ENCODE data around the gene NAP1L5. TPM values are rescaled to one million over a fixed set of nuclear protein-coding genes. Genes with fewer than 3 reads are reported as not detected.
A peak's percentile ranks its signal among the peaks of the same experiment; 100 is the strongest.

Gene NAP1L5
- total RNA-seq, 1 experiment from 2014 or later, result not detected

GRCh38 chr4:88709989-88710388, 12.4 kb upstream of the NAP1L5 start:
- TF ChIP-seq, protein P1, sequence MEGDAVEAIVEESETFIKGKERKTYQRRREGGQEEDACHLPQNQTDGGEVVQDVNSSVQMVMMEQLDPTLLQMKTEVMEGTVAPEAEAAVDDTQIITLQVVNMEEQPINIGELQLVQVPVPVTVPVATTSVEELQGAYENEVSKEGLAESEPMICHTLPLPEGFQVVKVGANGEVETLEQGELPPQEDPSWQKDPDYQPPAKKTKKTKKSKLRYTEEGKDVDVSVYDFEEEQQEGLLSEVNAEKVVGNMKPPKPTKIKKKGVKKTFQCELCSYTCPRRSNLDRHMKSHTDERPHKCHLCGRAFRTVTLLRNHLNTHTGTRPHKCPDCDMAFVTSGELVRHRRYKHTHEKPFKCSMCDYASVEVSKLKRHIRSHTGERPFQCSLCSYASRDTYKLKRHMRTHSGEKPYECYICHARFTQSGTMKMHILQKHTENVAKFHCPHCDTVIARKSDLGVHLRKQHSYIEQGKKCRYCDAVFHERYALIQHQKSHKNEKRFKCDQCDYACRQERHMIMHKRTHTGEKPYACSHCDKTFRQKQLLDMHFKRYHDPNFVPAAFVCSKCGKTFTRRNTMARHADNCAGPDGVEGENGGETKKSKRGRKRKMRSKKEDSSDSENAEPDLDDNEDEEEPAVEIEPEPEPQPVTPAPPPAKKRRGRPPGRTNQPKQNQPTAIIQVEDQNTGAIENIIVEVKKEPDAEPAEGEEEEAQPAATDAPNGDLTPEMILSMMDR (IDR thresholded peaks at IDR 0.05; ENCODE audit: insufficient read depth in 1 of 2, low read depth in 1 of 2, low read length in 1 of 2, severe bottlenecking in 1 of 2, unreplicated experiment in 1 of 2), result no peak
- peaks cover 5% of the 10 kb centered on the region for H3K9me3 Mint-ChIP-seq (ENCODE audit: unreplicated experiment)
- Histone ChIP-seq H3K9me3 (no peaks in the 10 kb centered on the region), H3K27me3 (replicated peaks; ENCODE audit: control insufficient read depth, insufficient read depth, low read length) (no peaks in the 10 kb centered on the region), H3K4me3 (ENCODE audit: low read depth, low read length) (no peak overlapping the region), H3K4me1 (no peaks in the 10 kb centered on the region), H3K36me3 (ENCODE audit: control insufficient read depth, insufficient read depth, low read length) (no peaks in the 10 kb centered on the region)
- ChIA-PET CTCF (no interaction called here), POLR2A (no interaction called here)
- H3K4me1 Mint-ChIP-seq (ENCODE audit: low read depth, unreplicated experiment), result no peaks in the 10 kb centered on the region
- BruUV-seq (replicated peaks), result no TSS peak
- no peak for DNase-seq
- no peaks in the 10 kb centered on the region for H3K36me3 Mint-ChIP-seq (ENCODE audit: insufficient read depth, unreplicated experiment)
- no peaks in the 10 kb centered on the region for H3K27me3 Mint-ChIP-seq (ENCODE audit: insufficient read depth, unreplicated experiment)
- intact Hi-C loops (cut with micrococcal nuclease; ENCODE audit: unreplicated experiment), result no loop called here
- no peak overlapping the region for H3K27ac Mint-ChIP-seq (ENCODE audit: unreplicated experiment)
- no peak overlapping the region for H3K4me3 Mint-ChIP-seq (ENCODE audit: unreplicated experiment)

- POLR2A ChIA-PET, result no interaction called here
- BruUV-seq (replicated peaks), result no TSS peak
- no peaks in the 10 kb centered on the region for H3K36me3 Mint-ChIP-seq (ENCODE audit: insufficient read depth, unreplicated experiment)
- peak; percentile 39 to 46 for DNase-seq
- H3K27ac Mint-ChIP-seq (ENCODE audit: unreplicated experiment), result no peak overlapping the region
- no peaks in the 10 kb centered on the region for H3K4me1 Mint-ChIP-seq (ENCODE audit: low read depth, unreplicated experiment)
- no peaks in the 10 kb centered on the region for H3K27me3 Mint-ChIP-seq (ENCODE audit: insufficient read depth, unreplicated experiment)
- no peak overlapping the region for H3K4me3 Mint-ChIP-seq (ENCODE audit: unreplicated experiment)
- intact Hi-C loops (cut with micrococcal nuclease; ENCODE audit: unreplicated experiment), result loop anchor here (1.0 to 2.0 kb wide), 3 partner anchors 85 to 318 kb away; no protein-coding TSS in a partner anchor
- Histone ChIP-seq H3K9me3 (no peaks in the 10 kb centered on the region), H3K27me3 (replicated peaks; ENCODE audit: control insufficient read depth, insufficient read depth, low read length) (no peaks in the 10 kb centered on the region), H3K4me1 (no peaks in the 10 kb centered on the region), H3K36me3 (ENCODE audit: control insufficient read depth, insufficient read depth, low read length) (no peaks in the 10 kb centered on the region), H3K4me3 (ENCODE audit: low read depth, low read length) (no peak overlapping the region)
- TF ChIP-seq, protein P1 (IDR thresholded peaks at IDR 0.05; ENCODE audit: insufficient read depth in 1 of 2, low read depth in 1 of 2, low read length in 1 of 2, severe bottlenecking in 1 of 2, unreplicated experiment in 1 of 2), result peak; percentile 45 to 52
- no peaks in the 10 kb centered on the region for H3K9me3 Mint-ChIP-seq (ENCODE audit: unreplicated experiment)
- CTCF ChIA-PET, result interaction anchor here (0.9 to 1.7 kb wide), 3 partner anchors 85 to 317 kb away, joined by 4 to 11 read pairs (median 8); no protein-coding TSS in a partner anchor
Observed at GRCh38 chr4:88706574-88706973, 8.9 kb upstream of the NAP1L5 start.

DNA sequence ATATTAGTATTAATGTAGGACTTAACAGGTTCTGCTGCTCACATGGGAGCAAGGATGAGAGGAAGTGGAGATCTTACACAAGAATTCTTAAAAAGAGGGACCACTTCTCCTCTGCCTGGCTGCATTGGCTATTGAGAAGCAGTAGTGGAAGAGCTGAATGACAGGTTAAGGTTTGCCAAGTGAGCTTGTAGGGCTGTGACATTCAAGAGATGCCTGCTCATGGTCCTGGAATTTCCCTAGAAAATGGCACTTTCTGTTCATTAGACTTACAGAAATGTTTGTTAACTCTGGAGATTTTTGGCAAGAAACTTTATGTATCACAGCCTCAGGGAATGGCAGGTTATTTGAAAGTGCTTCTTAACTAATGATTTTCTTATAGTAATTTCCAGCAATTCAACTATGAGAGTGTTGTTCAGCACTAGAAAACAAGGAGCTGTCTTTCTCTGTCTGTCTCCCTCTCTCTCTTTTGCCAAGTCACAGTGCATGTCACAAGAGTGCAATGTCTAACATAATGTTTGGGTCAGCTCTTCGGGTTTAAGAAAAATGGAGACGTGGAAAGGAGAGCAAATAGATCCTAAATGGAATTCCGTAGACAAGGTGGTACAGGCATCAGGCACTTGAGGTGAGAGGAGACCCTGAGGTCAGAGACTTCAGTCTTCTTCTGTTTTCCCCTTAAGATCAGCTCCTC, 8.3 kb upstream of the NAP1L5 start:
- H3K27ac Mint-ChIP-seq (ENCODE audit: unreplicated experiment), result no peak overlapping the region
- H3K27me3 Mint-ChIP-seq (ENCODE audit: insufficient read depth, unreplicated experiment), result no peaks in the 10 kb centered on the region
- H3K36me3 ChIP-seq (ENCODE audit: control insufficient read depth, insufficient read depth, low read length), result no peaks in the 10 kb centered on the region
- TF ChIP-seq, protein P1 (IDR thresholded peaks at IDR 0.05; ENCODE audit: insufficient read depth in 1 of 2, low read depth in 1 of 2, low read length in 1 of 2, severe bottlenecking in 1 of 2, unreplicated experiment in 1 of 2), result no peak
- no peak overlapping the region for H3K4me3 Mint-ChIP-seq (ENCODE audit: unreplicated experiment)
- CTCF ChIA-PET, result interaction anchor here (0.9 to 1.7 kb wide), 3 partner anchors 85 to 317 kb away, joined by 4 to 11 read pairs (median 8); no protein-coding TSS in a partner anchor
- POLR2A ChIA-PET, result no interaction called here
- H3K27me3 ChIP-seq (replicated peaks; ENCODE audit: control insufficient read depth, insufficient read depth, low read length), result no peaks in the 10 kb centered on the region
- no peaks in the 10 kb centered on the region for H3K4me1 Mint-ChIP-seq (ENCODE audit: low read depth, unreplicated experiment)
- H3K4me1 ChIP-seq, result no peaks in the 10 kb centered on the region
- intact Hi-C loops (cut with micrococcal nuclease; ENCODE audit: unreplicated experiment), result loop anchor here (1.0 to 2.0 kb wide), 3 partner anchors 85 to 318 kb away; no protein-coding TSS in a partner anchor
- no peaks in the 10 kb centered on the region for H3K9me3 ChIP-seq
- no peak overlapping the region for H3K4me3 ChIP-seq (ENCODE audit: low read depth, low read length)
- no TSS peak for BruUV-seq (replicated peaks)
- H3K9me3 Mint-ChIP-seq (ENCODE audit: unreplicated experiment), result no peaks in the 10 kb centered on the region
- H3K36me3 Mint-ChIP-seq (ENCODE audit: insufficient read depth, unreplicated experiment), result no peaks in the 10 kb centered on the region
- DNase-seq, result no peak

All from Caco-2 (cell line).